Panc1 (cell line): ENCODE measurements around the gene ZBTB43.

Source experiments
- POLR2AphosphoS5 ChIP-seq: IDR thresholded peaks from 2 replicates; pipeline ENCODE4 v1.6.1; 2012; ENCODE audit warnings: mild to moderate bottlenecking, low read depth, low read length, moderate library complexity
- TF ChIP-seq, protein P1 (sequence below): fragments of 450-650 bp; IDR thresholded peaks from 2 replicates; pipeline ENCODE4 v1.5.1; 2017; ENCODE audit warnings: mild to moderate bottlenecking
- TF ChIP-seq, protein P2 (sequence below), 2 experiments: IDR thresholded peaks; 2 replicates each; pipeline ENCODE4 v1.6.1; 2011 to 2012; ENCODE audit warnings: low read depth in 2 of 2, control low read depth in 1 of 2, low read length in 1 of 2, mild to moderate bottlenecking in 1 of 2, moderate library complexity in 1 of 2; ENCODE audit not compliant: insufficient read depth in 1 of 2

DNA sequence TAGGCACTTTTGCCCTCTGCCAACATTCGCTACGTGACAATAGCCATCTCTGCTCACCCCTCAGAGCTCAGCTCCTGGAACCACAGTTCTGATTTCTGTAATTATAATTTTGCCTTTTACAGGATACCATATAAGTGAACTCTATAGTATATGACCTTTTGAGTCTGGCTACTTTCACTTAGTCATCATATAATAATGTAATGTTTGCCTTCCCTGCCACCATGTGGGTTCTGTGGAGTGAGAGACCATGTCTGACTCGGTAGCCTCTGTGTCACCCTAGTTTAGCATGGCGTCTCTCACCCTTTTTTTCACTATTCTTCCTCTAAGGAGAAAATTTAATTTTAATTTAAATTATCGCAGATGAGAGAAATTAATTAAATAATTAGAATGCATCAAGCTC, 28.9 kb upstream of the ZBTB43 start:
- TF ChIP-seq, protein P1, sequence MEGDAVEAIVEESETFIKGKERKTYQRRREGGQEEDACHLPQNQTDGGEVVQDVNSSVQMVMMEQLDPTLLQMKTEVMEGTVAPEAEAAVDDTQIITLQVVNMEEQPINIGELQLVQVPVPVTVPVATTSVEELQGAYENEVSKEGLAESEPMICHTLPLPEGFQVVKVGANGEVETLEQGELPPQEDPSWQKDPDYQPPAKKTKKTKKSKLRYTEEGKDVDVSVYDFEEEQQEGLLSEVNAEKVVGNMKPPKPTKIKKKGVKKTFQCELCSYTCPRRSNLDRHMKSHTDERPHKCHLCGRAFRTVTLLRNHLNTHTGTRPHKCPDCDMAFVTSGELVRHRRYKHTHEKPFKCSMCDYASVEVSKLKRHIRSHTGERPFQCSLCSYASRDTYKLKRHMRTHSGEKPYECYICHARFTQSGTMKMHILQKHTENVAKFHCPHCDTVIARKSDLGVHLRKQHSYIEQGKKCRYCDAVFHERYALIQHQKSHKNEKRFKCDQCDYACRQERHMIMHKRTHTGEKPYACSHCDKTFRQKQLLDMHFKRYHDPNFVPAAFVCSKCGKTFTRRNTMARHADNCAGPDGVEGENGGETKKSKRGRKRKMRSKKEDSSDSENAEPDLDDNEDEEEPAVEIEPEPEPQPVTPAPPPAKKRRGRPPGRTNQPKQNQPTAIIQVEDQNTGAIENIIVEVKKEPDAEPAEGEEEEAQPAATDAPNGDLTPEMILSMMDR, result no peak
- TF ChIP-seq, protein P2, sequence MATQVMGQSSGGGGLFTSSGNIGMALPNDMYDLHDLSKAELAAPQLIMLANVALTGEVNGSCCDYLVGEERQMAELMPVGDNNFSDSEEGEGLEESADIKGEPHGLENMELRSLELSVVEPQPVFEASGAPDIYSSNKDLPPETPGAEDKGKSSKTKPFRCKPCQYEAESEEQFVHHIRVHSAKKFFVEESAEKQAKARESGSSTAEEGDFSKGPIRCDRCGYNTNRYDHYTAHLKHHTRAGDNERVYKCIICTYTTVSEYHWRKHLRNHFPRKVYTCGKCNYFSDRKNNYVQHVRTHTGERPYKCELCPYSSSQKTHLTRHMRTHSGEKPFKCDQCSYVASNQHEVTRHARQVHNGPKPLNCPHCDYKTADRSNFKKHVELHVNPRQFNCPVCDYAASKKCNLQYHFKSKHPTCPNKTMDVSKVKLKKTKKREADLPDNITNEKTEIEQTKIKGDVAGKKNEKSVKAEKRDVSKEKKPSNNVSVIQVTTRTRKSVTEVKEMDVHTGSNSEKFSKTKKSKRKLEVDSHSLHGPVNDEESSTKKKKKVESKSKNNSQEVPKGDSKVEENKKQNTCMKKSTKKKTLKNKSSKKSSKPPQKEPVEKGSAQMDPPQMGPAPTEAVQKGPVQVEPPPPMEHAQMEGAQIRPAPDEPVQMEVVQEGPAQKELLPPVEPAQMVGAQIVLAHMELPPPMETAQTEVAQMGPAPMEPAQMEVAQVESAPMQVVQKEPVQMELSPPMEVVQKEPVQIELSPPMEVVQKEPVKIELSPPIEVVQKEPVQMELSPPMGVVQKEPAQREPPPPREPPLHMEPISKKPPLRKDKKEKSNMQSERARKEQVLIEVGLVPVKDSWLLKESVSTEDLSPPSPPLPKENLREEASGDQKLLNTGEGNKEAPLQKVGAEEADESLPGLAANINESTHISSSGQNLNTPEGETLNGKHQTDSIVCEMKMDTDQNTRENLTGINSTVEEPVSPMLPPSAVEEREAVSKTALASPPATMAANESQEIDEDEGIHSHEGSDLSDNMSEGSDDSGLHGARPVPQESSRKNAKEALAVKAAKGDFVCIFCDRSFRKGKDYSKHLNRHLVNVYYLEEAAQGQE (IDR thresholded peaks at IDR 0.05; ENCODE audit: insufficient read depth in 1 of 2, low read depth in 2 of 2, low read length in 1 of 2), result no peak
- TF ChIP-seq POLR2AphosphoS5, result no peak
